Measurements from ENCODE around the gene TSNAX.

Gene TSNAX

GRCh38 chr1:231603598-231604275 is 75.3 kb downstream of the TSNAX start:
- peak; percentile 52 for DNase-seq

- no peak for DNase-seq
Observed at GRCh38 chr1:231604276-231604621, 75.8 kb downstream of the TSNAX start.

DNA sequence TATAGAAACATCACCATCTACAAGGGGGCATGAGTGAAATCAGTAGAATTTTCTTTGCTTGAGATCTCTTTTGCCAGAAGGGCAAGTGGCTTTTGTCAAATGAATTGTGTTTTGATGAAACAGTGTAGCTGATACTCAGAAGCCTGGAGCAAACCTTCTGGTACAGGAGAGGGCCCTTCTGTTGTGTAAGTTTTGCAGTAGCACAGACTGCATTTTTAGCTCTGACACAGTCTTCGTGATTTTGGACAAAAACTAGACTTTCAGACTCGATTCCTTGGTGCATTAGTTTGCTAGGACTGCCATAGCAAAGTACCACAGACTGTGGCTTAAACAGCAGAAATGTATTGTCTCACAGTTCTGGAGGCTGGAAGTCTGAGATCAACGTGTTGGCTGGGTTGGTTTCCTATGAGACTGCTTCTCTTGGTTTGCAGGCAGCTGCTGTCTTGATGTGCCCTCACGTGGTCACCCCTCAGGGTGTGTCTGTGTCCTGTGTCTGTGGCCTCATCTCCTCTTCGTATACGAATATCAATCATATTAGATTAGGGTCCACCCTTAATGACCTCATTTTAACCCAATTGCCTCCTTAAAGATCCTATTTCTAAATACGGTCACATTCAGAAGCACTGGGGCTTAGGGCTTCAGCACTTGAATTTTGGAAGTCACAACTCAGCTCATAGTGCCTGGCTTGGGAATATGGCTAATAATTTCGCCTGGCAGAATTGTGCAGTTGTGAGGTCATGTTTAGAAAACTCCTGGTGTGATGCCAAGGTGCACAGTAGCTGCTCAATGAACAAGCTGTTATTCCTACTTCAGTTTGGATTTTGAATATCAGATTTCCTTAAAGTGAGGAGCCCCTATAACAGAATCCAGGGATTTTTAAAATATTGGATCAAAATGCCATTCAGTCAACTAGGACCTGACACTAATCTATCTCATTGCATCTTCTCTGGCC is 77.0 kb downstream of the TSNAX start:
- no peak for DNase-seq

GRCh38 chr1:231606712-231607111 is 78.2 kb downstream of the TSNAX start:
- no peak for DNase-seq

GRCh38 chr1:231610388-231610787 is 81.9 kb downstream of the TSNAX start:
- DNase-seq: no peak

DNA sequence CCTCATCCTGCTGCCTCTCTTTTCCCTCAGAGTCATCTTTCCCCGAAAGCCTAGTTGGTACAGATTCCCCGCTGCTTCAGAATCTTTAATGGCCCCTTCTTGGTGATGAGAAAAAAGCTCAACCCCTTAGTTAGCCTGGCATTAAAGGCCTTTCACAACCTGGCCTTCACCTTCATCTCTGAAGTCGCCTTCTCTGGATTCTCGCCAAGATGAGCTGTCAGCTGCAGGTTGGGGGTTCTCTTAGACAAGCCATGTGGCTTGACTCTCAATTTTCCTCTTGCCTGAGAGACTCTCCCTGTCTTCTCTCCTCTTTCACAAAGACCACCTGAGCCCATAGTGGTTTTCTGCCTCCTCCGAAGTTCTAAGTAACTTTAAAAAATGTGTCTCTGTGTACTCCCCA is 82.6 kb downstream of the TSNAX start:
- DNase-seq: no peak

- DNase-seq: peak; percentile 16
Observed at GRCh38 chr1:231611851-231612250, 83.4 kb downstream of the TSNAX start.

GRCh38 chr1:231612393-231613089 is 84.1 kb downstream of the TSNAX start:
- DNase-seq: no peak

DNA sequence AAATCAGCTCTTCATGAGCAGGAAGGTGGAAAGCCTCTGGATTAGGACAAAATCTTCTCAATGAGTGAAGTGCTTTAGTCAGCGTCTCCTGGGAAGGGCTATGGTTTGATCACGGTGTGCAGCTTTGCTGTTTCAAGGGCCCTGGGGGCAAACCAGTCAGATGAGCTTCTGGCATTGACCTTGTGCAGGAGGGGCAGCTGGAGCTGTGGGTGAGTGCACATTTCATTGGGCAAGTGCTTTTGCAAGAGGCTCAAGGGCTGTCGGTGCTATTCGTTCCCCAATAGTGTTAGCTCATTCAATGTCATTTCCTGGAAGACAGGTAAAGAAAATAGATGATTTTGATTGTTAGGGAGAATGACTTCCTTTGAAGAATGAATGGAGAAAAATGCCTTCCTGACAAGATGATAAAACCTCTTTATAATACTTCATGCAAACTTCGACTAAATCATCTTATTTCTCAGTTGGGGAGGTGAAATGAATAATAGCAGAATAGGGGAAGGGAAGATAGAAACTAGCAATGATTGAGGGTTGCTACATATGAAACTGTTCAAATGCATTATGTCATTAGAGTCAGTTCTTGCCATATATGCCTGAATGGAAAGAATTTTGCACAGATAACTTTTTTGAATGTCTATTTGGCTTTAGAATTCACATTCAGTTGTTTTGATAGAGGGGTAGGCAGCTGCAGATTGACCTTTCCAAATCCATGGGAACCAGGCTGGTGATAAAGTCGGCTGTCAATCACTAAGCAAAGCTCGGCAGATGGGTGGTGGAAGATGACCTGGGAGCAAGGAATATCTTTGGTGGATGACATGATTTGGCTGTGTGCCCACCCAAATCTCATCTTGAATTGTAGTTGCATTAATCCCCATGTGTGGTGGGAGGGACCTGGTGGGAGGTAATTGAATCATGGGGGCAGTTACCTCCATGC is 85.2 kb downstream of the TSNAX start:
- DNase-seq: no peak

Measured in DMS 273 treated with DMSO at 0.1 percent for 48 hours (cell line).